DOHH2 (cell line): ENCODE measurements around the gene MXD3.
"Not testable (repeated sequence)": the region's sequence is repeated elsewhere in the genome, so short reads cannot be mapped to it uniquely, and the experiment has no call there.

Experiments
- EZH2phosphoT487 ChIP-seq: fragments of 200-600 bp; sonication (generic); IDR thresholded peaks from 2 replicates; pipeline ENCODE4 v1.6.1; 2017; ENCODE audit warnings: borderline replicate concordance, mild to moderate bottlenecking, antibody characterized with exemption, low read length, moderate library complexity, mixed read lengths
- TF ChIP-seq, protein P1 (sequence below): fragments of 200-600 bp; sonication (generic); IDR thresholded peaks from one replicate; pipeline ENCODE4 v1.5.1; 2014; ENCODE audit warnings: antibody characterized with exemption, mild to moderate bottlenecking, low read depth, low read length; ENCODE audit not compliant: poor library complexity, severe bottlenecking

DNA sequence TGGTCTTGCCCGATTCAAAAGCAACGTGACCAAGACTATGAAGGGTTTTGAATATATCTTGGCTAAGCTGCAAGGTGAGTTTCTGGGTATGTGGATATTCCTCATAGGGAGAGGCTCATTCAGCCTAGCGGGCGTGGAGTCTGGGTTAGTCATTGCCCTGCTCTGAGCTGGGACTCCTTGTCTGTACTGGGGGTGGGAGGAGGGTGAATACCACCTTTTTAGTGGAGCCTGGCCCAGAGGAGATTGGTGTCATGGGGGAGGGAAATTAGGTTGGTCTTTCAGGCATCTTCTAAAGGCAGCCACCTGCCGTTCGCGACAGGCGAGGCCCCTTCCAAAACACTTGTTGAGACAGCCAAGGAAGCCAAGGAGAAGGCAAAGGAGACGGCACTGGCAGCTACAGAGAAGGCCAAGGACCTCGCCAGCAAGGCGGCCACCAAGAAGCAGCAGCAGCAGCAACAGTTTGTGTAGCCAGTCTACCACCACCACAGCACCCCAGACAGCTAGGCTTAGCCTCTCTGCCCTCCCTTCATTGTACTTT, 5.5 kb downstream of the MXD3 start:
- TF ChIP-seq, protein P1, sequence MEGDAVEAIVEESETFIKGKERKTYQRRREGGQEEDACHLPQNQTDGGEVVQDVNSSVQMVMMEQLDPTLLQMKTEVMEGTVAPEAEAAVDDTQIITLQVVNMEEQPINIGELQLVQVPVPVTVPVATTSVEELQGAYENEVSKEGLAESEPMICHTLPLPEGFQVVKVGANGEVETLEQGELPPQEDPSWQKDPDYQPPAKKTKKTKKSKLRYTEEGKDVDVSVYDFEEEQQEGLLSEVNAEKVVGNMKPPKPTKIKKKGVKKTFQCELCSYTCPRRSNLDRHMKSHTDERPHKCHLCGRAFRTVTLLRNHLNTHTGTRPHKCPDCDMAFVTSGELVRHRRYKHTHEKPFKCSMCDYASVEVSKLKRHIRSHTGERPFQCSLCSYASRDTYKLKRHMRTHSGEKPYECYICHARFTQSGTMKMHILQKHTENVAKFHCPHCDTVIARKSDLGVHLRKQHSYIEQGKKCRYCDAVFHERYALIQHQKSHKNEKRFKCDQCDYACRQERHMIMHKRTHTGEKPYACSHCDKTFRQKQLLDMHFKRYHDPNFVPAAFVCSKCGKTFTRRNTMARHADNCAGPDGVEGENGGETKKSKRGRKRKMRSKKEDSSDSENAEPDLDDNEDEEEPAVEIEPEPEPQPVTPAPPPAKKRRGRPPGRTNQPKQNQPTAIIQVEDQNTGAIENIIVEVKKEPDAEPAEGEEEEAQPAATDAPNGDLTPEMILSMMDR: not testable (repeated sequence)
- not testable (repeated sequence) for TF ChIP-seq EZH2phosphoT487
